Right lobe of liver (tissue), 4 donors: ENCODE measurements around the gene FAM83D.

Experiments
- CTCF ChIP-seq, 4 donors: fragments of 200-600 bp in 3 of 4; fragments of 450-650 bp in 1 of 4; IDR thresholded peaks; one replicate each; pipeline versions ENCODE4 v1.5.1 to v1.8.0; 2016 to 2022; ENCODE audit warnings: antibody characterized with exemption in 4 of 4, mild to moderate bottlenecking in 2 of 4
- POLR2A ChIP-seq: fragments of 450-650 bp; IDR thresholded peaks from one replicate; pipeline ENCODE4 v1.6.1; 2017; ENCODE audit warnings: antibody characterized with exemption, mild to moderate bottlenecking
- donor health status: DM: no; HTN: no; CAD: no.
- donor health status: DM: no; HTN: no; CAD: no.
- donor health status: DM: no; HTN: yes; CAD: no.

- TF ChIP-seq CTCF (IDR thresholded peaks at IDR 0.05) (no peak), POLR2A (no peak)
Measured at GRCh38 chr20:38937000-38937399, 10.8 kb downstream of the FAM83D start.
